Measurements from ENCODE around the gene FOXO1.
"Not testable (repeated sequence)": the region's sequence is repeated elsewhere in the genome, so short reads cannot be mapped to it uniquely, and the experiment has no call there.

The FOXO1 gene

DNA sequence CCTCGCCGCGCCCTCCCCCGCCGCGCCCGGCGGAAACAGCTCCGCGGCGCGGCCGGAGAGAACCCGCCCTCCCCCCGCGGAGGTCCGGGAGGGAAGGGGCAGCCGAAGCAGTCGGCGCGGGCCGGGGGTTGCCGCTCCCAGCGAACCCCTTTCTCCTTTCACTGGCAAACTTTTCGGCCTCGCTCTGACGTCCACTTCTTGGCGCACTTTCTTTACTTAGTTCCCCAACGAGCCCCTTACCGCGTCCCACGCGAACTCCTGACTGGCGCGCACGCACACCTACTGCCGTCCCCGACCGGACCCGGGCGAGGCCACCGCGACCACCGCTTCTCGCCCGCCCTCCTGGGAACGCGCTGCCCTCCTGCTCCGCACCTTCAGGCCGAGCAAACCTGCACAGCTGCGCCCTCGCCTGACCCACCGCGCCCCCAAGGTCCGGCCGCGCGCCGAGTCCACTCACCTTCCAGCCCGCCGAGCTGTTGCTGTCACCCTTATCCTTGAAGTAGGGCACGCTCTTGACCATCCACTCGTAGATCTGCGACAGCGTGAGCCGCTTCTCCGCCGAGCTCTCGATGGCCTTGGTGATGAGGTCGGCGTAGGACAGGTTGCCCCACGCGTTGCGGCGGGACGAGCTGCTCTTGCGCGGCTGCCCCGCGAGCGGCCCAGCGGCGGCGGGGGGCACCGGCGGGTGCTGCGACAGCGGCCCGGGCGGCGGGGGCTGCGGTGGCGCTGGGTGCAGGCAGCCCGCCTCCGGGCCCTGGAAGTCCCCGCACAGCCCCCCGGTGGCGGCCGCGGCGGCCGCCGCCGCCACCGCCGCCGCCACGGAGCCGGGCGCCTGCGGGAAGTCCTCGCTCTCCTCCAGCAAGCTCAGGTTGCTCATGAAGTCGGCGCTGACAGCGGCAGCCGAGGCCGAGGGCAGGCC lies 1.1 kb downstream of the FOXO1 start:
- DNase-seq, result no peak

DNA sequence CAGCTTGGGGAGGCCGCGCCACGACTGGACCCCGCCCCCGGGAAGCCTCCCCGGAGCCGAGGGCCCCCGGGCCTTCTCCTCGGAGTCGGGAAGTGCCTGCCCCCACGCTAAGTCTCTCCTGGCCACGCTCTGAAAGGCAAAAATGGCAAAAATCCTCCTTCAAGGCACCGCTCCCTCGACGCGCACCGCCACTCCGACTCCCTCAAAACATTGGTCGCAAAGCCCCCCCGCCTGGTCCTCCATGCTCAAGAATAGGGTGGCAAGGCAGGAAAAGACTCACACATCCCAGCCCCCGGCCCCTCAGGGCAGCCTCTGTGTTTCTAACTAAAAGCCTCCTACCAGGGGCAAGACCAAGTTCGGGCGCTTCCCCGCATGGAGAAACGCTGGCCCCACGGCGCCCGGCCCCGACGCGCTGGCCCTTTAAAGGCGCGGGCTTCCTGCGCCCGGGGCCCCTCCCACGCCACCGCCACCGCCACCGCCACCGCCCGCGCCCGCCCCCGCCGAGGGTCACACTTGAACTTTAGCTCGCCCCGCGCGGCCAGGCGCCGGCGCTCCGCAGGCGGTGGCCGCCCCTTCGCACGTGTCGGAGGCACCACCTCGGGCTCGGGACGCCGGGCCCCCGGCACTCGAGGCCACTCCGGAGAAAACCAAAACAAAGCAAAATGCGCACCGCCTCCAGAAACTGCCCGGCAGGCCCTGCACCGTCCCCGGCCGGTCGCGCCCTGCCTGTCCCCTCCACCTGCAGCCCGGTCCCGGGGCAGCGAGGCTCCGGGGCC lies 1.9 kb downstream of the FOXO1 start:
- DNase-seq, result peak; percentile 71

DNA sequence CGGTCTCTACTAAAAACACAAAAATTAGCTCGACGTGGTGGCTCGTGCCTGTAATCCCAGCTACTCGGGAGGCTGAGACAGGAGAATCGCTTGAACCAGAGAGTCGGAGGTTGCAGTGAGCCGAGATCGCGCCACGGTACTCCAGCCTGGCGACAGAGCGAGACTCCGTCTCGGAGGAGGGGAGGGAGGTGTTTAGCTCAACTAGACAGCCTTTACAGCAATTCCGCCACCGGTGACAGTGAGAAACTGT lies 2.4 kb downstream of the FOXO1 start:
- not testable (repeated sequence) for DNase-seq

DNA sequence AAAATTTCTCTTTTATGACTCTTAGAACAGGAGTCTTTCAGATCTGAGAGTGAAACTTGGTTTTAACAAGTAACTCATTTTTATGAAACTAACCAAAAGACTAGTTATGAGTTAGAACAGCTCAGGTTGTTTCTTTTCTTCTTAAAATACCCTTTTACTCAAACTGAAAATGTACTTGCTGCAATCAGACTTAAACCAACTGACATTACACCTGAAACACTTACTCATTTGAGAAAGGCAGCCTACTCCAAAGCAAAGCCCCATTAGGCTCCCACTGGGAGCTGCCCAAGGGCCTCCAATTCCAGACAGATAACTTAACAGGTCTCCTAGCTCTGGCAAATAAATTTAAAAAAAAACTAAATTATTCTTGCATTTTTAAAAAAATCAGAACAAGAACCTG lies 3.6 kb downstream of the FOXO1 start:
- no peak for DNase-seq

DNA sequence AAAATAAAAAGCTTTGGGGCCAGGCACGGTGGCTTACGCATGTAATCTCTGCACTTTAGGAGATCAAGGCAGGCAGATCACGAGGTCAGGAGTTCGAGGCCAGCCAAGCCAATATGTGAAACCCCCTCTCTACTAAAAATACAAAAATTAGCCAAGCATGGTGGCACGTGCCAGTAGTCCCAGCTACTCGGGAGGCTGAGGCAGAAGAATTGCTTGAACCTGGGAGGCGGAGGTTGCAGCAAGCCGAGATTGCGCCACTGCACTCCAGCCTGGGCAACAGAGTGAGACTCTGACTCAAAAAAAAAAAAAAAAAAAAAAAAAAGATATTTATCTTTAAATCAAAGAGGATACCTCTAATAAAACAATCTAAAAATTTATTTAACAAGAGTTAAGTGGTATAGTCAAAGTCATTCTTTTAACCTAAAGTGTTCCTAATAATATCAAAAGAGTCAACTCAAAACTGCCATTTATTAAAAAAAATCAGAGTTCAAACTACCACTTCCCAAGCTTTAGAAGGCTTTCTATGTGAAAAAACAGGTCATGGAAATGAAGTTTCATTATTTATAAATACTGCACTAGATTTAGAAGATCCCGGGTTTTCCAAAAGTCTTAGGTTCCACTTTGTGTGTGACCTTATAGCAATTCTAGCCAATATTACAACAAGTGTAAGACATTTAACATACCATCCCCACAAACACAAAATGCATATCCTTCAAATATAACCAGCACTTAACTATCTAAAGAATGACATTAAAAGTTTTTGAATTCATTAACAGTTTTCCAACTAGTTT lies 4.4 kb downstream of the FOXO1 start:
- DNase-seq, result no peak

DNA sequence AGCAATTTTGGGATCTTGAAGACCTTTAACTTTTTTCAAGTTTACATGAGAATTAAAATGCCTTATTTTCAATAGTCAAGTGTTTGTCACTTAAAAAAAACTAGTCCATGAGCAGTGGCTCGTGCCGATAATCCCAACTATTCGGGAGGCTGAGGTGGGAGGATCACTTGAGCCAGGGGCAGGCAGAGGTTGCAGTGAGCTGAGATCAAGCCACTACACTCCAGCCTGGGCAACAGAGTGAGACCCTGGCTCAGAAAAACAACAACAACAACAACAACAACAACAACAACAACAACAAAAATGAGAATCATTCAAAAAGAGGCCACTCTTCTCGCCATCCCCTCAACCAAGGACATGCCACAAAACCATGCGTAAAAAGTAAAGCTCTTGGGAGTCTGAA lies 5.7 kb downstream of the FOXO1 start:
- no peak for DNase-seq

DNA sequence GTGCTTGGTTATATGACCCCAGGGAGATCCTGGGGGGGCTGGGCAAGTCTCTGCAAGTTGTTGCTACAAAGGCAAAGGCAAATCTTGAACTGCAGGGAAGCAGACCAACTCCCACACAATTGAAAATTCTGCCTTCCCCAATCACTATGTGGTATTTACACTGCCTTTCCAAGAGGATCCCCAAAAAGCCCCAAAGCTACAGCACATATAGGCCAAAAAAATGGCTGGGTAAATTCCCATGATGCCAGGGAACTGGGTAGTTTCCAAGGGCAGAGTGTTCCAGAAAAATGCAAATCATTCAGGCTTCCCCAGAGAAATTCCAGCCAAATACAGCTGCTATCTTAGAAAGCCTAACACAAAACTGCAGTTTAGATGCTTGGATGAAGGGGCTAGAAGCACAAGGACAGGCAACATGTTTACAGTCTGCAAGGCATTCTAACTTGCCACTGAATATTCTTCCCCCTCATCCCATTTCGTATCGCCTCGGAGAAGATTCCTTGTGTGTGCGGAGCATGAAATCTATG lies 6.2 kb downstream of the FOXO1 start:
- DNase-seq, result no peak

DNA sequence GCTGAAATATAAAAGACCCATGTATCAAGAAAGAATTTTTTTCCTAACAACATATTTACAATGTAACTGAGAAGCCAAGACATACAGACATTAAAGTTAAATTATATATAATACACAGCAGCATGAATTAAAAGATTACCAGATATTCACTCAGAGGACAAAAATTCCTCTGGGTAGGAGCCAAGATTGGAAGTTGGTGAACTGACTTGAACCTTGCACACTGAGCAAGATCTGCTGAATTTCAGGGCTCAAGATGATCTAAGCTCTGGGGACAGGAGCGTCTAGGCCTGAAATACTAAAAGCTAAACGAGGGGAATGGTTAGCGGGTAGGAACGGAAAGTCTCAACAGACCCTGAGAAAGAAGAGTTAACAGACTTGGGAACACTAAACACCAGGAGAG lies 8.5 kb downstream of the FOXO1 start:
- no peak for DNase-seq

DNA sequence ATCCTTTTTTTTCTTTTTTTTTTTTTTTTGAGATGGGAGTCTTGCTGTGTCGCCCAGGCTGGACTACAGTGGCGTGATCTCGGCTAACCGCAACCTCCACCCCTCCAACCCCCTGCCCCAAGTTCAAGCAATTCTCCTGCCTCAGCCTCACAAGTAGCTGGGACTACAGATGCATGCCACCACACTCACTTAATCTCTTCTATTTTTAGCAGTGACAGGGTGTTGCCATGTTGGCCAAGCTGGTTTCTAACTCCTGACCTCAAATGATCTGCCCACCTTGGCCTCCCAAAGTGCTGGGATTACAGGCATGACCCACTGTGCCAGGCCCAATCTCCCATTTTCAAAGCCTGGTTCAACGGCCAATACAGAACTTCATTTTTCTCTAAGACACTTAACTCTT lies 9.1 kb downstream of the FOXO1 start:
- no peak for DNase-seq

DNA sequence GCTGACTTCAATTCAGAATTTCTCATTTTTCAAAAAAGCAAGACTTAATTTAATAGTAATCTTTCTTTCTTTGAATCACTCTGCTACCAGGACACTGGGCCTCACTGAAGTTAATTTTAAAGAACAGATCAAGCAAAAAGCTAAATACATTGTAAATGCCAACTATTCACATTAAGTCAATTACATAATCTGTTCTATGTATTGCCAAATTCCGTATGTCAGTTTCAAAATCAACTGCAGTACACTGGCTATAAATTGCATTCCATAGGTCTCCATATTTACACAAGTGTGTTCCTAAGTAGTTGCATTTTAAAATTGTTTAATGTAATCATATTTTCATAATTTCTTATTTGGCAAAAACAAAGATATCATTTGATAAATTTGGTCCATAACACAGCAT lies 10.1 kb downstream of the FOXO1 start:
- DNase-seq, result no peak

DNA sequence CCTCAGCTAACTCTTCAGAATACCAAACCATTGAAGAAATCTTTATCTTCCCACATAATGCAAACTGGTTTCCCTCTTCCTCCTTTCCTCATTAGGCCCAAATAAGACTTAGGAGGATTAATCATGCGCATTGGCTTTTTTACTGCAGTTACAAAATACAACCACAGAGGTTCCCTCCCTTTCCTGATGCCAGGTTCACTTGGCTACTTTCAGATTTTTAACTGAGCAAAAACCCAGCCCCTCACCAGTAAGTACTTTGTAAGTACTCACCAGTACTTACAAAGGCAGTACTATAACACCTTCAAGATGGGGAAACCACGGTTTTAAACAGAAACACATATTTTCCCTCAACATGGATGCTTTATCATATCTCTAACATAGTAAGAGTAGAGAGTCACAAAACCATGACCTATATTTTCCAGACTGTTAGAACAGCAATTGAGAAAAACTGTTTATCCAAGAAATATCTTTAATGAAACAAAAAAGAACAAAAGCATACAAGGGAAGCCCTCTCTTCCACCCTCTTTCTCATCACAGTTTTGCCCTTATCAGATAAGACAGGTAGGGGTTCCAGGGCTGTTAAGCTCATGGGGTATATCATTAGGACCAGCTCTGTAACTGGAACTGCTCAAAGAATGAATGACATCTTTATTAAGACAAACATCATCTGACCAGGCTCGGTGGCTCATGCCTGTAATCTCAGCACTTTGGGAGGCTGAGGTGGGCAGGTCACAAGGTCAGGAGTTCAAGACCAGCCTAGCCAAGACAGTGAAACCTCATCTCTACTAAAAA lies 12.7 kb downstream of the FOXO1 start:
- DNase-seq, result no peak

DNA sequence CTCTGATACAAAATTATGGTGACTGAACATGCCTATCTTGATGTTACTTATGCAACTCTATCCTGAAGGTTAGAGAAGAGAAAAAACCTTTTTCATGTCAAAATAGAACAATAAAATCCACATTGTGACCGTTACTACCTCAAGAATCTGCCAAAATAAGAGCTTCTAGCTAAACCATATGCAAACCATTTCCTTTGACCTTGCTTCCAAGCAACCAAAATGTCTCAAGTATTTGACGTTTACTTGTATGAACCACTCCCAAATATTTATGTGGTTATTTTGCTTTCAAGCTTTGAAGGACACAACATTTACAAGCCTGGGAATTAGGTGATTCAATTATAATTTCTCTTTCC lies 13.9 kb downstream of the FOXO1 start:
- no peak for DNase-seq

DNA sequence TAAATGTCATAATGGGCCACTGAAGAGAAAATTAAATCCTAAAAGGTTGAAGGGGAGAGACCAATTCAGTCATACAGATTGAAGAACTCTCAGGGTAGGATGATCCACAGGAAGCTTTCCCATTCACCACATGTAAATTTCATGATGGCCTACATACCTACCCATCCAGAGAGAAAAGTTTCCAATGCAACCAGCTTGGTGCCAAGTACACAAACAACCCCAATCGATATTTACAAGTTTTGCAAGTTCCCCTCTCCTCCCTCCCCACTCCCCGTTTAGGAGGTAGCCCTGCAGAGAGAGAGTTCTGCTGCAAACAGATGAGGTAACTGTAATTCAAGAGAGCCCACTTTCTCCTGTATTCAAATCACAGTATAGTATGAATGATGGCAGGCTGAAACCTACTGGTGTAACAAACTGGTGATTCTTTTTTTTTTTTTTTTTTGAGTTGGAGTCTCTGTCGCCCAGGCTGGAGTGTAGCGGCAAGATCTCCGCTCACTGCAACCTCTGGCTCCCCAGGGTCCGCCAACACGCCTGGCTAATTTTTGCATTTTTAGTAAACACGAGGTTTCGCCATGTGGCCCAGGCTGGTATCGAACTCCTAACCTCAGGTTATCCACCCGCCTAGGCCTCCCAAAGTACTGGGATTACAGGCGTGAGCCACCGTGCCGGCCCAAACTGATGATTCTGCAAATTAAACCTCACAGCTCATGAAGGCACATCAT lies 14.4 kb downstream of the FOXO1 start:
- DNase-seq, result no peak

DNA sequence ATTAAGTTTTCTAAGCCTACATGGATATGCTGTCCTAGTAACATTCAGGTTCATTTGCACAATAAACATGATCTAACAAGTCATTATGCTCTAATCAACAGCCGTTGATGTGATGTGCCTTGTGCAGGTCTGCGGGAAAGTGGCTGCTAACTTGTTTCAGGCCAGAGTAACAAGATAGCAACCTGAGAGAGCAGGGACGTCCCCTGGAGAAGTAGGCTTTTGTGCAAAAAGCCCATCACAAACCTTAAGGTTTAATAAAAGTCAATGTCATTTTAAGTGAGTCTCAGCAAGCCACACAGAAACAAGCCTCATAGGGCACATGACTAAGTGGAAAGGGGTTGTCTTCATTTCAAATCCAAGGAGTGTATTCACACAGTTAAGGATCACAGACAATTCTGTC lies 17.6 kb downstream of the FOXO1 start:
- DNase-seq, result no peak

DNA sequence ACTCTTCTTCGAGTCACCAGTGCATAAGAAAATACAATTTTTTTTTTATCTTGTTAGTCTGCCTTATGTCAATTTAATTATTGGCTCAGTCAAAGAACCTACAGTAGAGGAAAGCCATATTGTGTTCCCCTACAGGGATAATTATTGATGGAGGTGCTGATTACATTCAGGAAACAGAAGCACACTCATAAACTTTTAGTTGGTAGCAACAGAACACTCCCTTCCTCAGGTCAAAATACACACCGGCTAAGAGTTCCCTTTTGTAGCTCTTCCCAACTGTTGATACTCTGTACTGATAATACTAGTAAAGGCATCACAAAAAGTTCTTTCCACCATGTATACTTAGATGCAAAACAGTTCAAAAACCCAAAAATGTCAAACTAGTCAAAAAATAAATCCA lies 18.4 kb downstream of the FOXO1 start:
- DNase-seq, result no peak

DNA sequence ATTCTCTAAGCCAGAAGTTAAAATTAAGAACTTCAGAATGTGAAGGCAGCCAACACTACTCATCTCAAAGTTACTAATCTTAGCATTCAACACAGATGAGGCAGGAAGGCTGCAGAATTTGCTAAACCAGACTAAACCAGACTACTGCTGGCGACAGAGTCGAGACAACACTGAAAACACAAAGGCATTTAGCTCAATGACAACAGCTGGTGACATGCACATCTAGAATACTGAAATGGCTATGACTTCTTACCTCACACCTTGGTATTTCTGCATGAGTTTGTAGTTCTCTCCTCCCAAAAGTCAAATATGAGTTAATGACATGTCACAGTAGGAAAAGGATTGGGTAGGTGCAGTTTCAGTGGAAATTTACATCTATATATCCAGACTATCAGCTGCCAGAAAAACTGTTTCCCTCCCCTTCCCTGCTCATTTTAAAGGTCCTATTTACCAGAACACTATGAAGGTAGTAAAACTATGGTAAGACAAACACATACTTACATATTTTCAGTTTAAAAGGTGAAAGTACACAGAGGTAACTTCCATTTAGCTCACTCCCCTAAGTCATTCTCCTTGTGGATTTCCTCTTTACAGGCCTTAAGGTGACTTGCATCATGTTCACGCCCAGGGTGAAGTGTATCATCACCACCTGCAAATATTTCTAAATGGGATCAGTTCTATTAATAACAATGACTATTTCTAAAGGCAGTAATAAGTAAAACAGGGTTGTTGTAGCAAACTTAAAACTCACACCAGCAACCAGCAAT lies 21.4 kb downstream of the FOXO1 start:
- DNase-seq, result no peak

DNA sequence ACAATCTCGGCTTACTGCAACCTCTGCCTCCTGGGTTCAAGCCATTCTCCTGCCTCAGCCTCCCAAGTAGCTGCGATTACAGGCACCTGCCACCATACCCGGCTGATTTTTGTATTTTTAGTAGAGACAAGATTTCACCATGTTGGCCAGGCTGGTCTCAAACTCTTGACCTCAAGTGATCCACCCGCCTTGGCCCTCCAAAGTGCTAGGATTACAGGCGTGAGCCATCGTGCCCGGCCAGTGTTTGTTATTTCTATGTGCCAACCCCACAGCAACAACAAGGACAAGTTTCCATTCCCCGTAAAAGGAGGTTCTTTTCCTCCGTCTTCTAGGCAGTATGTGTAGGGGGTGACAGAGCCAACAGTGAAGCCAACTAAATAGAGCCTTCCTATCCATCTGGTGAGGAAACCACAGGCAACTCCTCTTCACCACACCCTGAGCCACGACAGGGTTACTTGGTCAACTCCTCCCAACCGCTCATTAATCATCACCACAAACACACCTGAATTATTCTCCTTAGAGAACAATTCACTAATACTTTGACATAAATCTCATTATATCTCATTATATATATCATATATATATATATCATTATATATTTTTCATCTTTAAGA lies 25.5 kb downstream of the FOXO1 start:
- DNase-seq, result no peak

DNA sequence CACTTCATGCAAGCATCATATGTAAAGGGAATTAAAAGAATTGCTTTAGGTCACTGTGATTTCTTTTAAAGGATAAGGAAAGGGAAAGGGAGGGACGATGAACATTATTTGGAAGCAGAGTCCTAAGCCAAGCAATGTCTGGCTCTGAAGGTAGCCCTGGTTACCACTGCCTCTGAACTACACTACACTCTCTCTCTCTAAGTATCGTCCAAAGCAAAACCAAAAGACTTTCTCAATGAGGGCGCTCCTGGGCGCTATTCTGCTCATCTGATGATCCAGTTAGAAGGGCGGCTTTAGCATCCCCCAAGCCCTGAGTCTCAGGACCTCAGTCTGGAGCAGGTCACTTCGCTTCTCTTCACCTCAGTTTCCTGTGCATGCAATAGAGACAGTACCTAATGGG lies 26.2 kb downstream of the FOXO1 start:
- DNase-seq, result no peak

DNA sequence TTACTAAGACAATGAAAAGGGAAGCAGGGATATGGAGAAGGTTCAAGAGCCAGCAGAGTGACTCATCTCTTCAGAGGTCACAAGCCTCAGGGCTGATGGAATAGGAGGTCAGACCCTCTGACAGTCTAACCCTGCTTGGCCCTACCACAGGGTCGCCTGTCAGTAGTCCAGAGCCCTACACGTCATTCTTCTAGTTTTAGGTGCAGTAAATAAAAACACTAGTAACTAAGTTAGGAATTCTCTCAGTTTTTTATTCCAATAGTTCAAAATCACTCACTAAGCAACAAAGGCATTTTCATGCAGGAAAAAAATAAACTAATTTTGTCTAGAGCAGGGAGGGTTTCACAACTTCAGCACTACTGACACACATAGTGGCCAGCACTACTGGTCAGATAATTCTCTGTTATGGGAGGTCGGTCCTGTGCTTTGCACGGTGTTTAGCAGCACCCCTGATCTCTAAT lies 27.2 kb downstream of the FOXO1 start:
- no peak for DNase-seq

DNA sequence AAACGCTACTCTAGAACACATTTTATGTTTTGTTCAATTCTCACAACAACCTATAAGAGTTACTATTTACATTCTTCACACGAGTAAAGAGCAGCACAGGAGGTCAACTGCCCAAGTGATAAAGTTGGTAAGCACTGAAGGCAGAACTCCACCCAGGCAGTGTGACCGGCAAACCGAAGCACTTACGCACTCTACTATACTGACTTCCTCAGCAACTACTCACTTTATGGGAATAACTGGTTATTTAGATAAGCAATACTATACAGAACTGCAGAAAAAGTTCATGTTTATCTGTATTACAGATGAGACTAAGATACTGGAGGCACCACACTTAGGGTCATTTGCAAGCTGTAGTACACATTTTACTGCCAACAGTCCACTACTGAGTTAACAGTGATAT lies 28.8 kb downstream of the FOXO1 start:
- no peak for DNase-seq
